GM19395 (cell line): ENCODE data around the gene CPLX4.

Experiments used
- ATAC-seq: cut with Tn5 transposase; IDR thresholded peaks from one replicate; pipeline ENCODE4 v1.9.1; 2021; ENCODE audit warnings: mild to moderate bottlenecking, moderate library complexity; ENCODE audit not compliant: unreplicated experiment

The CPLX4 gene

DNA sequence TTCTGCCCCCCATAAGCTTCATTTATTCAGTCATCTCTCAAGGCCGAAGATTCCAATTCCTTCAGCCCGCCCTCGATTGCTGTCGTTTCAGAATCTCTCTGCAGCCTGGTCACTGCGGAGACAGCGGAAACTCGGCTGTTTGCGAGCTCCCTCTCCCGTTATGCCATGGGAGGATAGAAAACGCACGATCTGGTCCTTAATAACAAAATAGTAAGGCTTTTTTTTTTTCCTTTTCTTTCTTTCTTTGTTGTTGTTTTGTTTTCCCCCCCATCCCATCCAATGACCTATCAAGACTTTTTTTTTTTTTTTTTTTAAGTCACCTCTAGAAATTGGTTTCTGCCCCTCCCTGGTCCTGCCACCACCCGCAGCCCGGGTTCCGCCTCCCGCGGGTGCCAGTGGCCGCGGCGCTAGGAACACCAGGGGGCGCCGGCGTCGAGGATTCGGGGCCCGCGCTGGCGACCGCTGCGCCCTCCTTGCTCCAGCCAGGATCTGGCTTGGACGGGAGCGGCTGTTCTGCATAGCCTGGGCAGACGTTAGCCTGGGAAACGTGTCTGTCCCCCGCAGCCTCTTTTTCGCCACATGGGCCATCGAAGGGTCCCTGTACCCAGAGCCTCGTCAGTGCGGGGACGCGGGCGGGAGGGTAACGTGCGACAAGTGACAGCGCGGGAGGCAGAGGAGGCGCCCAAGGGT lies 10.1 kb downstream of the CPLX4 start:
- ATAC-seq: peak; percentile 87

DNA sequence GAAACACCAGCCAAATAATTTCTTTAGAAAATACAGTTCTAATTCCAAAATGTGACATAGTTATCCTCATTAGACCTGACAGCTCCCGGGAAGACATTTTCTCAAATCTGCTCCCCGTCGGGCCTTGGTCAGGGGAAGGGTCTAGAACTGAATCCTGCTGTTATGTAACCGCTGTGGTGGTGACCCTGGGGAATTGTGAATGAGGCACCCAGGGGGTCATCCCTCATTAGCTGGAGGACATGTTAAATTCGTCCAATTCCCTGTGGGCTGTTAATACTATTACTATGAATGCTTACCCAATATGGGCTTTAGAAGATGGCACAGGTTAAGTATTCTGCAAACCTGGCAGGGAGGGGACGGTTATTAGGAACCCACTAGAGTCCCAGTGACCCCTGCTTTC lies 11.8 kb downstream of the CPLX4 start:
- ATAC-seq: no peak

DNA sequence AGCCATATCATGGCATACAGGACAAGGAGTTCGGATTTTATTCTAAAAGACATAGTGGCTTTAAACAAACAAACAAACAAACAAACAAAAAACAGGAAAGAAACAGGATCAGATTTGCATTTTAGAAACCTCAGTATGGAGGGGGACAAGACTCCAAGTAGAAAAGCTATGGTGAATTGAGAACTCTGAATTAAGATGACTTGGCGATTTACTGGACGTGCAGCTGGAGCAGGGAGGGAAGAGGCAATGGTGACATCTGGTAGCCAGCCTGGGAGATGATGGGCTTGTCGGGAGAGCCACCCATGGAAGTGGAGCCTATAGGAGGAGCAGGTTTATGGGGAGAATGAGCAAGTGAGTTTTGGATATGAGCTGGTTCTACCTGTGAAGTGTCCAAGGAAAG lies 13.2 kb downstream of the CPLX4 start:
- ATAC-seq: no peak

DNA sequence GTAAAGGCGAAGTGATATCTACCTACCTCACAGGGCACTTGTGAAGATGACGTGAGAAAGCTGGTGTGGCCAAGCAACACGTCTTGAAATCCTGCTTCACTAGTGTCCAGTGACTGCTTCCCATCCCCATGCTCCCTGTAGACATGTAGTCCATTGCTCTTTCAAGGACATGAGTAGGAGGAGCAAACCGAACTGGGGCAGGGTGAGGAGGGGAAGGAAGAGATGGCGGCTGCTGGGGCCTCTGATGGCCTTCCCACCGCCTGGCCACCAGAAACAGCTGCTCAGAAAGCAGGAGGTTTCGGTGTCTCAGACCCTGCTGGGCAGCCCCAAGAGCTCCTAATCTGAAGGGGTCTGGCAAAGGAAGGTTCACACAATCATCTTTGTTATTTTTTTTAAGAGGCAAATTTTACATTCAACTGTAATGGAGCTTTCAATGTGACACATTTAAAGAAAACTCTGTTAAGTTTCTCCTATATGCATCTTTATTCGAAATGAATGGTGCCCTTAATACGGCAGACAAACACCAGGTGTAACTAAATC lies 14.7 kb downstream of the CPLX4 start:
- no peak for ATAC-seq

DNA sequence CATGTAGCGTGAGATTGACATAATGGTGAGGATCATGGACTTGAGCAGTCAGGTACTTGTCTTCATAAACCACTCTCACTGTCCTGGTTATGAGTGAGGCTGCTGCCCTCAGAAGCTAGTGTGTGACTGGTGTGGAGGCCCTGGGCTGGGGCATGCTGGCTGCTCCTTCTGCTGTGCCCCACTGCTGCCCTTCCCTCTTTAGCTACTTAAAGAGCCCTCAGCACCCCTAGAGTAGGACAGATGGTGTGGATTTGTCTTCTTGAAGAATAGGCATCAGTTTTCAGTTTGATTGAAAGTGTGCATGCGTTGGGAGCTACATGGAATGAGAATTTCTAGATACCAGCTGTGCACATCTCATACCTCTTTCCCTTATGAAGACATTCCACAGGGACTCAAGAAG lies 15.4 kb downstream of the CPLX4 start:
- ATAC-seq: no peak

DNA sequence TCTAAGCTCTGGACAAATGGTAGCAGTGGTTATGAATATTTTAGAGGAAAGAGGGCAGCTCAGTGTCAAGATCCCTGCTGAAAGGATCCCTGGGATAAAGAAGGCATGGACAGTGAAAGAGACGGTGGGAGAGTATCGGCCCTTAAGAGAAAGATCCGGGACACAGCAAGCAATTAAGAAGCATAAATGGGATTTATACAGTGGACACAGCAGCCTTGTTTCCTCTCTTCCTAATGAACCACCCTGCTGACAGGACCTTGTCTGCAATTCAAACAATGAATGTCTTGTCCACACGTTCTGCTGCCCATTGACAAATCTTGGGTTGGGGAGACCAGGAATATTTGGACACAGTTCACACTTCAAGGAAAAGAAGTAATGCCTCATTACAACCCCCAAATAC lies 16.5 kb downstream of the CPLX4 start:
- no peak for ATAC-seq

DNA sequence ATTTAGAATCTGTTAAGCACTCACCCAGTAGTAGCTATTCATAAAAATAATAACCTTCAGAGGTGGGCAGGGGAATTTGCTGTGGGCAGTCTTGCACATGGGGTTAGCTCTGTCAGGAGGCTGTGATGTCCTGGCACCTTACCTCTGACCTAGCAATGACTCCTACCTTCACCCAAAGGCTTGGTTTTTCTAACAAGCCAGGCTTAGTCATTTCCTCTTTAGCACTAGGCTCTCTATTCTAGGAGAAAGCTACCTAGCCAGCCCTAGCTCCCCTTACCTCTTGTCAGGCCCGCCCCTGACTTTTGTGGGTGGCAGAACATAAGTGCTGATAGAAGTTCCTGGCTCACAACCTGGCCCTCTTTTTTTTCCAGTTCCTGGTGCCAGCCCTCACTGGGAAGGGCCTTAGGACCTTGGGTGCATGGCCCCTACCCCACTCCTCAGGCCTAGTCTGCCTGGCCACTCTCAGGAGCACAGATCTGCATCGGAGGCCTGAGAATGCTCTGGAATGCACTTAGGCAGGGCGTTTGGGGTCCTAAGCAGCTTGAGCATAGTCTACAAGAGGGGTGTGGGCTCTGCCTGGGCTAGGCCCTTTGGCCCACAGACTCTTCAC lies 17.7 kb downstream of the CPLX4 start:
- ATAC-seq: no peak

DNA sequence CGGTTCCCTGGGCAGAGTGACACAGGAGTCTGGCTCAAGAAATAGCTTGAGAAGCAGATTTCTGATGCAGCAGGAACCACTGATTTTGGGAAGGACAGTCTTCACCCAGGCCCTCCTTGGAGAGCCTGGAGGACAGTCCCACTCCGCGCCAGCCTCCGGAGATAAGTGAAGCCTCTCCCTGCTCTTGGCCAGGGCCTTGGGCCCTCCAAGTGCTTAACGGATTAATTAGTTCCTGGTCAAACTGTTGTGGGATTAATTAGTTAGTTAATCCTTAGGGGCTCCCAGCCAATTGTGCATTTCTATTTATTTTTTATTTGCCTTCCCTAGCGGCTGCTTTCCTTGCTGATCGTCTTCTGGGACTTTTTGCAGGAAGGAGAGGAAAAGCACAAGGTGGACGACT lies 19.6 kb downstream of the CPLX4 start:
- no peak for ATAC-seq

DNA sequence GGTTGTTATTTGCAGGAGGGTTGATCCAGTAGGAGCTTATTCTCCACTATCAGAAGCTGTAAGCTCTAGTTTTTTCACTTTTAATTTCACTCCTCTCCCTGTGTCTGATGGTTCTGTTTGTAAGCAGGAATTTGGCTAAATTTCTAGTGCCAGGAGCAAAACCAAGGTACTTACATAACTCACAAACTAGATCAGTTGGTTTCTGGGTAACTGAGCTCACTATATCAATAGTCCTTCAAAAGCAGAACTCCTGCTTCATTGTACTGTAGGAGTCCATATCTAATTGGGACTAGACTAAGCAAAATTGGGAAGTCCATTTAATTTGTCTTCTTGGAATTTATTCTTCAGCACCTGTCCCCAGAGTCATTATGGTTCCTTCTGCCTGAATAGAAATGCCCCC lies 25.1 kb downstream of the CPLX4 start:
- ATAC-seq: no peak

DNA sequence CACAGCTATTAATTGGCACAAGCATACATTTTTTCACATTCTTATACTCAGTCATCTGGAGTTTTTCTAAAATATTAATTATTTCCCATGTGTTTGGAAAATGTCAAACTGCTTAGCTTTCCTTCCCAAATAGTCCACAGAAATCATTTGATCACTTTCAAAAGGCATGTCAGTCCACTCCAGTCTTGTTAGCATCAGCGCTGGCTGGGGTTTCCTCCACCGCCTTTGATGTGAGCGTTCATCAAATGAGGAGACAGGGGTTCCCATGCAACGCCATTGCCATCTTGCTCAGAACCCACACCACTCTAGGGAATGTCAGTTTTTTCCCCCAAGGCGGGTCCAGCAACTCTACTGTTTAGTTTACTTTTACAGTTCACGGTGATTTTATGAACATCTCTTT lies 32.1 kb downstream of the CPLX4 start:
- no peak for ATAC-seq

DNA sequence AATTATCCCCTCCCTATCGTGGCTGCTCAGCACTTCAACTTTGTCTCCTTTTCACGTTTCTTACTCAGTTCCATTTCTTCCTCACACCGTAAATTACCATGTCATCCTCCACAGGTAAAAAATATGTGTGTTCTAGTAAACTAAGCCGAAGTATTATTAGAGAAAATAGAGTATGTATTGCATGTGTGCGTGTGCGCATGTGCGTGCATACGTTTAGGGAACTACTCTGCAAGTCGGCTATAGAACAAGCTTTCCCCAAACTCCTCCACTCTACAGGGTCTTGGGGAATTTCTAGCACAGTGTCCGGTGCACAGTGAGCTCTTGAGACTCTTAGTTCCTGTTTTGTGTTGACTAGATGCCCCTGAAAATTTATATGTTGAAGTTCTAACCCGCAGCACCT lies 36.1 kb downstream of the CPLX4 start:
- no peak for ATAC-seq

DNA sequence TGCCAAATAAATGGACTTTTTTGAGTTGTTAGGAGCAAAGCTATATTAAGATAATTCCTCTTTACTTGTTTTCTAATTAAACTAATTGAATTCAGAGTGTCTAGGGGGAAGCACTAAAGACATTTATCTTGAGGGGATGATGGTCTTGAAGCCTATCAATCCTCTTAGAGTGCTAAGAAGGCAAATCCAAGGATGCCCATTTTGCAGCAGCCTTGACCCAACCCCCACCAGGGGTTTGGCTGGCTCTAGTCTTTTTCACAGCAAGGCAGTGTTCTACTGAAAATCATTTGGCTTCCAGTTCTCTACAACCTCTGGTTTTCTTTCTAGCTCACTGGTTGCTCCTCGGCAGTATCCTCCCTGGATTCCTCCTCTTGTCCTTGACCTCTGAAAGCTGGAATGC lies 38.7 kb downstream of the CPLX4 start:
- ATAC-seq: no peak

DNA sequence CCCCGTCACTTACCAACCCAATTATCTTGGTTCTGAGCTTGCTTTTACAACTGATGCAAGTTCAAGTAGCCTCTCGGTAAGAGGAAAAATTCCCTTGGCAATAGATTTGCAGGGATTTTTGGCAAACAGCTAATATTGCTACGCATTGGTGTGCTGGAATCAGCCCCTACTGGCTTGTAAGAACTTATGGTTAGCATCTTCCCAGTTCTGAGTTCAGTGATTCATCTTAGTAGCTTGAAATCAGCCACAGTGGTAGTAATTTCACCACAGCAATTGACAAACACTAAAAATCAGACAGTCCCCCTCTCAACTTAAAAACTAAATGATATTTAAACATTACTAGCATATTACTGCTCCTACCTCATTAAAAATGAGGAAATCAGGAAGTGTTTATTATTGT lies 39.3 kb downstream of the CPLX4 start:
- ATAC-seq: no peak

DNA sequence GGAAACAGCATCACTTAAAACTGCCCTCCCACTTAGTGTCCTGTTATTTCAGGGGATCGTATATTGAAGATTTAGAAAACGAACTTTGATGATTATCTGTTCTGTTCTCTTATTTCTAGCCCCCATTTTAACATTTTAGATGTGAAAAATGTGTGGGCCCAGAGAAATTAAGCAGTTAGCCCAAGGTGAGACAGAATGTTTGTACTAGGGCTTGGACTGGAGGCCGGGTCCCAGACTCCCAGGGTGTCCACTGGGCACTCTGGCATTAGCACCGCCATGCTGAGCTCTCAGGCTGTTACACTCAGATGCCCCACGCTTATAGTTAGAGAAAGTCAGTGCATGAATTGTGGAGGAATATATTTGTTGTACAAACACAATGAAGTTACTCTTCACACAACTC lies 39.7 kb downstream of the CPLX4 start:
- no peak for ATAC-seq

DNA sequence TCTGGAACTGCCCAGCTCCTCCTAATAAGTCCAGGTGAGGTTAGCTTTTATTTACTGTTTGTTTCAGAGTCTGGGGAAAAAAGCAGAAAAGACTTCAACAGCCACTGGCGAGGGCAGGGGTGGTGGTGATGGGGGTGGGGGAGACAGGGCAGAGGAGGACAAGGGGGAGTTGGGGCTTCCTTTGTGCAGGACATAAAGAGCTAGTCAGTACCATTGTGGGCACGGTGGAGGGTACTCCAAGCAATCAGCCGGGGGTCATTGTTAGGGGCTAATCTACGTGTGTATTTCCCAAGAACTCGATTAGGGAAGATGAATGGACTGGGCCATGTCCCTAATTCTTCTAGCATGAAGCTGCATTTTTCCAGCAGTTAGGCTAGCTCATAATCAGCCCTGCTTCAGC lies 42.4 kb downstream of the CPLX4 start:
- no peak for ATAC-seq

DNA sequence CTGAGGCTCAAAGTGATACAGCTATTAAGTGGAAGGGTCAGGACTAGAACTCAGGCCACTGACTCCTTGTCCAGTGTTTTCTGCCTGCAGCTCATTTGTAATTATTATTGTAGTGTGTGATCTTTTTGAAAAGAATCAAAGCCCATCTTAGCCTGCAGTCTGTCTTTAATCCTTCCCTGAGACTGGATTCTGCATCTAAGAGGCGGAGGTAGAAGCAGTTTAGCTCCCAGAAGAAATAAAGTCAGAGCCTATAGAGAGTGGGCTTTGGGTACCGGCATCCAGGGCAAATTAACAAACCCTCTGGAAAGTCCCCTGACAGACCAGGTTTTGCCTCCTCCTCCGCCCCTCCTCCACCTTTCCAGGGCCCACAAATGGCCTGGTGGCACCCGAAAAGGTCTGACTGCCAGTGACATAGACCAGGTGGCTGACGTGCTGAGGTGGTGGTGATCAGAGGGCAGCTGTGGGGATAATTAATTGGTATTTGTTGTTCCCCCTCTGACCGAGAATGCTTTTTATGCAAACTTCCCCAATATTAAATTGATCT lies 43.0 kb downstream of the CPLX4 start:
- no peak for ATAC-seq

DNA sequence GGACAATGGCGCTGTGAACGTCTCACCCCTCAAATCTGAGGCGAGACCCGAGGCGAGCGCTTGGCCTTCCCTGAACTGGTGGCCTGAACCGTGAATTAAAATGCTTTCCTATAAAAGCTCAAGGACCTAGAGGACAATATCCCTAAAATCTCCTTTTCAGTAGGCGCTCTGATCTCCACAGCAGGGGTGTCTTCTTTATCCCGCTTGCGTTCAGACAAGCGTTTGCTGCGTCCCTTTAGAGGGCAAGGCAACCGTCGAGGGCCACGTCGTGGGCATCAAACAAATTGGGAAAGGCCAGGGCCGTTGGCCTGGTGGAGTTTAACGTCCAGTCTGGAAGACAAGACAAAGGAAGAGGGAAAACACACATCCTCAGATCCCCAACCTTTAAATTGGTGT lies 43.9 kb downstream of the CPLX4 start:
- ATAC-seq: no peak

DNA sequence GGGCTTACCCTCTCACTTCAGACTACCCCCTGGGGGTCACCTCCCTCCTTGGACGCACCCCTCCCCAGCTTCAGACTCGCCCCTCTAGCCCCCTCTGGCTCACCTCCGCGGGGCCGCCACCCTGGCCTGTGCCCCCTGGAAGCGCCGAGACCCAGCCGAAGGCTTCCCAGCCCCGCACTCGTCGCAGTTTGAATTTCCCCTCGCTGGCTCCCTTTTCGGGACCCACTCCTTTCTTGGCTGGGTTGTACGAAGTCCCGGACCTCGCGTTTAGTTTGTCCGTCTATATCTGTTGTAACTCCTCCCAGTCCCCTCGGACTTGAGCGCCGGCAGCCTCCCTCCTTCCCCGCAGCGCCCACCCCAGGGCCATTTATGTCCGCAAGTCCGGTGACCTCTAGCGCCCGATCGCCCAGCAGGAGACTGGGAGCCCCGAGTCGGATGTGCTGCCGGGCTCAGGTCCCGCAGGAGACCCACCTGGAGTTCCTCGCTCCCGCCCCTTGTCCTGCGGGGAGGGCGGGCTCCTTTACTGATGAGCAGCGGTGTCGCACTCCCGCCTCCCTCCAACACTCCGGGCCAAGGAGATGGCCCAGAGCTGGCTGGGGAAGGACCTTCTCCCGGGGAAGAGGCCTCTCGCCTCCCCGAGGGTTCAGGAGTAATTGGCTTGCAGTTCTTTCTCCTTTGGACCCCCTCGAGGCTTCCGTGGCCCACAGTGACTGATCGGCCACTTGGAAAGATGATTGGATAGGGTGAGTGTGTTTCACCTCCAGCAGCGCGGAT lies 44.5 kb downstream of the CPLX4 start:
- ATAC-seq: no peak

DNA sequence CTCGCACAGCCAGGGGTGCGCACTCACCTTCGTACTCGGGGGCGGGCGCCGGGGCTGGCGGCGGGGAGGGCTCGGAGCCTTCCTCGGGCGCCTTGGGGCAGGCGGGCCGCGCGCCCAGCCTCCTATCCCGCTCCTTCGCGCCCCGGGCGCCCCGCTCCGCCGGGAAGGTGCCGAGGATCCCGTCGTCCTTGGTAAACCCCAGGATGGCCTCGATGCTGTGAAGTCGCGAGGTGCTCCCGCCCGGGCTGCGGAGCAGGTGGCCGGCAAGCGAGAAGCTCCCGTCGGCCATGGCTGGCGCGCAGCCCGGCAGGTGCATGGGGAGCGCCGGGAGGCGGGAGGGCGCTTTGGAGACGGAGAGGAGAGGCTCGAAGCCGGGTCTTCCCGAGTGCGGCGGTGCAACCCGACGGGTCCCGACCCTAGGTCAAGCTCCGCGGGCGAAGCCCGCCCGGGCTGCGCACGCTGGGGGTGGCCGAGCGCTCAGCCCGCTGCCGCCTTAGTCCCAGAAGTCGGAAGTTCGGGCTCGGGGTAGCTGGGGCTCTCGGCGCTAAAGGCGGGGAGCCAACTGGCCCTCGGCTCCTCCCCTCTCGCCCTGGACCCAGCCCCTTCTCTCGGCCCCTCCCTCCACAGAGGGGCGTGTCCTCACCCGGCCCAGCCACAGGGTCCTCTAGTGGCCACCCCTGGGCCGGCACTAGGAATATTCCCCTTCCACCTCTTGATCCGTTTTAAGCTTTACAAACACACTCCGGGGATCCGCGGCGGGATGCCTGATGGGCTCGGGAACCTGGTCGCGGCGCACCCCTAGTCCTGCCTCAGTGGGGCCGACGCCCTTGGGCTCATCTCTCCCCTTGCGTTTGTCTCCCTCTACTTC lies 45.3 kb downstream of the CPLX4 start, which contains the start of gene RAX:
TSS of gene RAX (minus strand) at position 564 of the 868 bp plus-strand sequence. CDS start at position 316, 248 bp downstream.
- ATAC-seq: no peak

DNA sequence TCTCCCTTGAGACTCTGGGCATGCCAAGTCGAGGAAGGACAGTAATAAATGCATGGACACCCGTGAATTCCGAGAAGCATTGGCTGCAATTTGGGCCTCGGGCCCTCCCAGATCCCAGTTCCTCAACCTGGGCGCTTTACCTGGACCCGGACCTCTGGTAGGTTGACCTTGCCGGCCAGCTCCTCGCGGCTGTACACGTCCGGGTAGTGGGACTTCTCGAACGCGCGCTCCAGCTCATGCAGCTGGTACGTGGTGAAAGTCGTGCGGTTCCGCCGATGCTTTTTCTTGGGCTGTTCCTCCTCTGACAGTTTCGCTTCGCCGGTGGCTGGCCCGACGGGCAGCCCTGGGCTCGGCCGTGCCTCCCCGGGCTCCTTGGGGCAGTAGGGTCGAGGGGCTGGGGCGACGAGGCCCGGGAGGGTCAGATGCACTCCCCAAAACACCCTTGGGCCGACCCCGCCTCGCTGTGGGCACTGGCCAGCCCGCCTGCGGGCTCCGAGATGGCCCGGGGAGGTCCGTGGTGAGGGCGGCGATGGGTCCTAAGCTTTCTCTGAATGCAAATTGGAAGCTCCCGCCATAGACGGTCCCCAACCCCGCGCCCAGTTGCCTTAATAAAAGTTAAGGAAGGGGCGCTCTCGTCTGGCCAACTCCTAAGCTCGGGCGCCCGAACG lies 46.1 kb downstream of the CPLX4 start:
- no peak for ATAC-seq
